ENCODE results near the gene DCDC2C. TPM values are rescaled to one million over a fixed set of nuclear protein-coding genes. Genes with fewer than 3 reads are reported as not detected.

The DCDC2C gene
- total and polyA plus RNA-seq, 9 of the 15 experiments (the other 6 are each of a cell fraction or from before 2014, with no cell fraction given): not detected

- TF ChIP-seq DEAF1 (CRISPR knock-in tag; IDR thresholded peaks at IDR 0.05): no peak
- TF ChIP-seq STAG1 (CRISPR knock-in tag; IDR thresholded peaks at IDR 0.05; ENCODE audit: borderline replicate concordance): no peak
- TF ChIP-seq ZNF124 (CRISPR knock-in tag; IDR thresholded peaks at IDR 0.05): no peak
- no peak for TF ChIP-seq ZNF707 (CRISPR knock-in tag; conservative IDR thresholded peaks at IDR 0.05)
- no peak for TF ChIP-seq NKRF (IDR thresholded peaks at IDR 0.05; ENCODE audit: borderline replicate concordance)
- TF ChIP-seq GTF2B (IDR thresholded peaks at IDR 0.05; ENCODE audit: extremely low read depth, insufficient read length): no peak
- no peak for TF ChIP-seq ESRRA (IDR thresholded peaks at IDR 0.05; ENCODE audit: borderline replicate concordance, low read depth)
- TF ChIP-seq SRSF3 (IDR thresholded peaks at IDR 0.05; ENCODE audit: insufficient read depth, low read length): no peak
- TF ChIP-seq ZBED1 (IDR thresholded peaks at IDR 0.05): no peak
- no peak for TF ChIP-seq ELF2 (CRISPR knock-in tag; IDR thresholded peaks at IDR 0.05)
- TF ChIP-seq MAZ (CRISPR knock-in tag; conservative IDR thresholded peaks at IDR 0.05 in 1 of 2, IDR thresholded peaks at IDR 0.05 in 1 of 2): no peak
- no peak for TF ChIP-seq NFYB (IDR thresholded peaks at IDR 0.05; ENCODE audit: extremely low read depth, insufficient read length)
Measured at GRCh38 chr2:3705782-3706181, 2.4 kb downstream of the DCDC2C start (continued).
